HepG2 (cell line): ENCODE data around the gene SLAMF9. TPM values are rescaled to one million over a fixed set of nuclear protein-coding genes. Genes with fewer than 3 reads are reported as not detected.

Experiments used
- ATAC-seq: fragments of 200-7000 bp; cut with Tn5 transposase; 3 replicates; pipeline ENCODE4 v1.9.1; 2020; ENCODE audit warnings: mild to moderate bottlenecking, moderate library complexity
- BruUV-seq: library from RNA; stranded (reverse); fragments of 400-500 nt; replicated peaks from 2 replicates; lab custom pipeline; 2021; lab: Mats Ljungman, UMichigan
- CTCF ChIA-PET: fragments of 300-600 bp; formaldehyde crosslinking; extraction: SDS; loops from one replicate; lab custom pipeline; 2021; ENCODE audit warnings: low total read pairs, inconsistent platforms, low intra/inter-chr PET ratio; lab: Yijun Ruan, JAX
- POLR2A ChIA-PET: fragments of 350-600 bp; sonication (Branson Sonifier 250); formaldehyde crosslinking; loops from one replicate; lab custom pipeline; 2020; ENCODE audit warnings: antibody characterized with exemption, inconsistent platforms; lab: Yijun Ruan, JAX
- DNase-seq: peaks from one replicate; pipeline ENCODE4 v3.0.0-alpha.2; 2015; ENCODE audit warnings: low spot score
- FAIRE-seq: peaks from 3 replicates; lab custom pipeline; 2011; peaks lifted over from hg19 to GRCh38; lab: Jason Lieb, UNC
- H2AFZ ChIP-seq: one replicate; pipeline ENCODE4 v1.6.1; 2011; ENCODE audit warnings: low read length, inconsistent platforms
- H3K27ac ChIP-seq: fragments of 300-600 bp; 3 replicates; pipeline ENCODE4 v1.8.0; 2011; ENCODE audit warnings: mixed run types, mild to moderate bottlenecking, mixed read lengths, low read length, inconsistent platforms; ENCODE audit not compliant: insufficient read depth; ENCODE audit errors: extremely low read length
- H3K27me3 ChIP-seq, 2 experiments: fragments of 200-600 bp in 1 of 2; 2 replicates in 1 of 2; 3 replicates in 1 of 2; pipeline versions ENCODE4 v1.6.0 to v1.8.0; 2011; ENCODE audit warnings: low read length in 2 of 2, mild to moderate bottlenecking in 2 of 2, moderate library complexity in 2 of 2, inconsistent platforms in 1 of 2; ENCODE audit not compliant: insufficient read depth in 2 of 2, control insufficient read depth in 1 of 2
- H3K36me3 ChIP-seq, 2 experiments: fragments of 200-600 bp in 1 of 2; replicated peaks in 1 of 2; 2 replicates in 1 of 2; 3 replicates in 1 of 2; pipeline versions ENCODE4 v1.5.1 to v1.8.0; 2011; ENCODE audit warnings: low read length in 2 of 2, inconsistent platforms in 1 of 2; ENCODE audit not compliant: insufficient read depth in 2 of 2, control insufficient read depth in 1 of 2
- H3K4me1 ChIP-seq: 2 replicates; pipeline ENCODE4 v1.5.1; 2012; ENCODE audit warnings: low read length, inconsistent platforms; ENCODE audit not compliant: insufficient read depth
- H3K4me2 ChIP-seq: 2 replicates; pipeline ENCODE4 v1.6.0; 2011; ENCODE audit warnings: low read depth, low read length, inconsistent platforms
- H3K4me3 ChIP-seq, 3 experiments: fragments of 200-600 bp in 1 of 3; sonication (generic), shearing (Covaris generic) in 1 of 3; replicated peaks in 1 of 3; 2 replicates each; pipeline ENCODE4 v1.5.1; 2011 to 2016; ENCODE audit warnings: low read length in 3 of 3, inconsistent platforms in 2 of 3, low read depth in 2 of 3, mild to moderate bottlenecking in 2 of 3, control low read depth in 1 of 3, mixed read lengths in 1 of 3; ENCODE audit not compliant: insufficient read depth in 1 of 3
- H3K79me2 ChIP-seq: one replicate; pipeline ENCODE4 v1.6.1; 2011; ENCODE audit warnings: low read length, inconsistent platforms; ENCODE audit not compliant: insufficient read depth
- H3K9ac ChIP-seq: 2 replicates; pipeline ENCODE4 v1.6.0; 2011; ENCODE audit warnings: mild to moderate bottlenecking, low read depth, low read length, inconsistent platforms; ENCODE audit not compliant: insufficient read depth
- H3K9me3 ChIP-seq: 2 replicates; pipeline ENCODE4 v1.5.1; 2012; ENCODE audit warnings: mild to moderate bottlenecking, low read length
- H4K20me1 ChIP-seq: 2 replicates; pipeline ENCODE4 v1.6.0; 2011; ENCODE audit warnings: inconsistent platforms, mild to moderate bottlenecking, low read length, moderate library complexity; ENCODE audit not compliant: insufficient read depth
- ATF5 ChIP-seq: sonication (generic); formaldehyde crosslinking; IDR thresholded peaks from 2 replicates; pipeline ENCODE4 v1.4.0; 2020; ENCODE audit warnings: mild to moderate bottlenecking, low read depth, missing genetic modification reagents
- E2F2 ChIP-seq: sonication (generic); formaldehyde crosslinking; IDR thresholded peaks from 2 replicates; pipeline ENCODE4 v1.4.0; 2020; ENCODE audit warnings: missing genetic modification reagents, borderline replicate concordance
- ELF4 ChIP-seq: sonication (generic); formaldehyde crosslinking; IDR thresholded peaks from 2 replicates; pipeline ENCODE4 v1.5.0; 2020; ENCODE audit warnings: missing genetic modification reagents, mild to moderate bottlenecking, moderate library complexity, borderline replicate concordance
- KLF6 ChIP-seq: IDR thresholded peaks from 2 replicates; pipeline ENCODE4 v1.8.0; 2016; ENCODE audit warnings: missing biosample characterization, missing genetic modification reagents
- NFYC ChIP-seq: IDR thresholded peaks from 2 replicates; pipeline ENCODE4 v1.6.1; 2016; ENCODE audit warnings: missing genetic modification reagents, missing compliant biosample characterization
- PHF8 ChIP-seq: sonication (generic); formaldehyde crosslinking; IDR thresholded peaks from 2 replicates; pipeline ENCODE4 v1.5.0; 2020; ENCODE audit warnings: missing genetic modification reagents
- PPARG ChIP-seq: conservative IDR thresholded peaks from 2 replicates; pipeline ENCODE4 v1.6.1; 2016; ENCODE audit warnings: missing biosample characterization, missing genetic modification reagents
- REXO4 ChIP-seq: sonication (generic); formaldehyde crosslinking; IDR thresholded peaks from 2 replicates; pipeline ENCODE4 v1.8.0; 2022; ENCODE audit warnings: missing genetic modification reagents, mild to moderate bottlenecking, borderline replicate concordance
- SIX4 ChIP-seq: sonication (generic); formaldehyde crosslinking; IDR thresholded peaks from 2 replicates; pipeline ENCODE4 v1.4.0; 2020; ENCODE audit warnings: missing genetic modification reagents
- ZBTB37 ChIP-seq: sonication (generic); formaldehyde crosslinking; IDR thresholded peaks from 2 replicates; pipeline ENCODE4 v1.4.0; 2020; ENCODE audit warnings: mild to moderate bottlenecking, missing genetic modification reagents
- ZBTB38 ChIP-seq: sonication (generic); formaldehyde crosslinking; IDR thresholded peaks from 2 replicates; pipeline ENCODE4 v1.5.1; 2020; ENCODE audit warnings: mild to moderate bottlenecking, missing genetic modification reagents
- ZNF12 ChIP-seq: sonication (generic); formaldehyde crosslinking; IDR thresholded peaks from 2 replicates; pipeline ENCODE4 v1.5.0; 2020; ENCODE audit warnings: missing genetic modification reagents
- ZNF263 ChIP-seq: sonication (generic); formaldehyde crosslinking; IDR thresholded peaks from 2 replicates; pipeline ENCODE4 v1.4.0; 2020; ENCODE audit warnings: missing genetic modification reagents
- WGBS: methylation state at CpG from one replicate; pipeline ENCODE4 v1.1.6; 2017; ENCODE audit warnings: low lambda C conversion rate; 5-methylcytosine and 5-hydroxymethylcytosine counted together
- in situ Hi-C: cut with HindIII; loops from 2 replicates; pipeline ENCODE4 v1.10.0; 2017; ENCODE audit warnings: low pct_unique_long_range_greater_than_20kb; ENCODE audit not compliant: extremely low pct_ligation_motif_present
- intact Hi-C: fragments of 100-400 bp; cut with micrococcal nuclease; formaldehyde crosslinking; loops from one replicate; pipeline ENCODE4 v1.10.0; 2022; ENCODE audit not compliant: unreplicated experiment
- polyA plus RNA-seq, 8 experiments: library from polyadenylated mRNA; depleted of rRNA in 3 of 8; stranded (reverse) in 7 of 8; unstranded in 1 of 8; fragments of >200 nt; fragmentation: Illumina TruSeq in 4 of 8; extraction: Trizol in 4 of 8; gene quantifications; 2 replicates each; pipeline versions ENCODE4 v1.2.1 to v1.2.3, GENCODE V29; 2011 to 2016; ENCODE audit warnings: low read depth in 4 of 8, missing spikeins in 1 of 8, mixed read lengths in 1 of 8; ENCODE audit not compliant: insufficient read depth in 1 of 8
- total RNA-seq, 5 experiments: library from RNA; depleted of rRNA; stranded (reverse); fragments of >200 nt; fragmentation: Illumina TruSeq; extraction: Trizol; gene quantifications; 2 replicates each; pipeline ENCODE4 v1.2.3, GENCODE V29; 2016; ENCODE audit warnings: low read depth in 1 of 5
- TF ChIP-seq, protein P1 (sequence below): sonication (generic); formaldehyde crosslinking; IDR thresholded peaks from 2 replicates; pipeline ENCODE4 v1.4.0; 2020; ENCODE audit warnings: missing genetic modification reagents
- TF ChIP-seq, protein P2 (sequence below): sonication (generic); formaldehyde crosslinking; IDR thresholded peaks from 2 replicates; pipeline ENCODE4 v1.5.1; 2020; ENCODE audit warnings: missing genetic modification reagents, mild to moderate bottlenecking, borderline replicate concordance

SLAMF9 gene
- total and polyA plus RNA-seq, 2 of the 13 experiments (the other 11 are each of a cell fraction or from before 2014, with no cell fraction given): 0.82 TPM; not detected in 1

DNA sequence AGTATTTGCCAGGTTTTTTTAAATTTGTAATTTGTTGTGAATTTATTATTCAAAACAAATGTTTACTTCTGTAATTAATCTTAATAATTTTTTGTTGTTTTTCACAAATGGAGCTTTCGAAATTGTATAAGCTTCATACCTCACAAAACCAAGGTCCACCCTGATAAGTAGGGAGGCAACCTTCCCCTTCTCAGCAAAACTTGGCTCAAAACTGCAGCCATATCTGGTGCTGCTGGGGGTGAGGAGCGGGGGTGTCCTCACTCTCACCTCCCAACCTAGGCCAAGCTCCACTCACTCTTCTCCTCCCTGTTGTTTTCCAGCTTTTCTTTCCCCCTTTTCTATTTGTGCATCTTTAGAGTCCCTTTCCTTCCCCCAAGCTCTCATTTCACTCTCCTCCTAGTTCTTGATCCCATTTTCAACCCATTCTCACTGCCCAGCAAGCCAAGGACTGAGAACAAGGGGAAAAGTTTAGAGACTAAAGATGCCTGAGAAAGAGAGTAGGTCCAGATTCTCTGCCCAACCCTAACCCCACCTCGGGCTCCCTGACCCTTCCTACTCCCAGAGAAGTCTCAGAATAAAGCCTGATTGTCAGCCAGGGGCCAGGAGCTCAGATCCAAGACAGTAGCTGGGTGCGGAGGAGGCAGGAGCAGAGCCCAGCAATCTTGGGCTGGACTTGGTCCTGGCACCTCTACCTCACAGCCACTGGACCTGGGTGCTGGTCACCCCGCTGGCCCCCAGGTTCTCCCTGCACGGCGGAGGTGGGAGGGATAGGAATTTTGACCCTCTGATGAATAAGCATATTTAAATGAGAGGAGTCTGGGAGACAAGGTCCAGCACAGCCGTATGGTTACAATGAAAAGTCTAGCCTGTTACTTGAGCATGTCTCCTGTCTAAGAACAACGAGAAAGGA lies 45.8 kb downstream of the SLAMF9 start:
- H3K4me2 ChIP-seq: no peak overlapping the region
- TF ChIP-seq SIX4 (CRISPR knock-in tag): no peak
- TF ChIP-seq, protein P1, sequence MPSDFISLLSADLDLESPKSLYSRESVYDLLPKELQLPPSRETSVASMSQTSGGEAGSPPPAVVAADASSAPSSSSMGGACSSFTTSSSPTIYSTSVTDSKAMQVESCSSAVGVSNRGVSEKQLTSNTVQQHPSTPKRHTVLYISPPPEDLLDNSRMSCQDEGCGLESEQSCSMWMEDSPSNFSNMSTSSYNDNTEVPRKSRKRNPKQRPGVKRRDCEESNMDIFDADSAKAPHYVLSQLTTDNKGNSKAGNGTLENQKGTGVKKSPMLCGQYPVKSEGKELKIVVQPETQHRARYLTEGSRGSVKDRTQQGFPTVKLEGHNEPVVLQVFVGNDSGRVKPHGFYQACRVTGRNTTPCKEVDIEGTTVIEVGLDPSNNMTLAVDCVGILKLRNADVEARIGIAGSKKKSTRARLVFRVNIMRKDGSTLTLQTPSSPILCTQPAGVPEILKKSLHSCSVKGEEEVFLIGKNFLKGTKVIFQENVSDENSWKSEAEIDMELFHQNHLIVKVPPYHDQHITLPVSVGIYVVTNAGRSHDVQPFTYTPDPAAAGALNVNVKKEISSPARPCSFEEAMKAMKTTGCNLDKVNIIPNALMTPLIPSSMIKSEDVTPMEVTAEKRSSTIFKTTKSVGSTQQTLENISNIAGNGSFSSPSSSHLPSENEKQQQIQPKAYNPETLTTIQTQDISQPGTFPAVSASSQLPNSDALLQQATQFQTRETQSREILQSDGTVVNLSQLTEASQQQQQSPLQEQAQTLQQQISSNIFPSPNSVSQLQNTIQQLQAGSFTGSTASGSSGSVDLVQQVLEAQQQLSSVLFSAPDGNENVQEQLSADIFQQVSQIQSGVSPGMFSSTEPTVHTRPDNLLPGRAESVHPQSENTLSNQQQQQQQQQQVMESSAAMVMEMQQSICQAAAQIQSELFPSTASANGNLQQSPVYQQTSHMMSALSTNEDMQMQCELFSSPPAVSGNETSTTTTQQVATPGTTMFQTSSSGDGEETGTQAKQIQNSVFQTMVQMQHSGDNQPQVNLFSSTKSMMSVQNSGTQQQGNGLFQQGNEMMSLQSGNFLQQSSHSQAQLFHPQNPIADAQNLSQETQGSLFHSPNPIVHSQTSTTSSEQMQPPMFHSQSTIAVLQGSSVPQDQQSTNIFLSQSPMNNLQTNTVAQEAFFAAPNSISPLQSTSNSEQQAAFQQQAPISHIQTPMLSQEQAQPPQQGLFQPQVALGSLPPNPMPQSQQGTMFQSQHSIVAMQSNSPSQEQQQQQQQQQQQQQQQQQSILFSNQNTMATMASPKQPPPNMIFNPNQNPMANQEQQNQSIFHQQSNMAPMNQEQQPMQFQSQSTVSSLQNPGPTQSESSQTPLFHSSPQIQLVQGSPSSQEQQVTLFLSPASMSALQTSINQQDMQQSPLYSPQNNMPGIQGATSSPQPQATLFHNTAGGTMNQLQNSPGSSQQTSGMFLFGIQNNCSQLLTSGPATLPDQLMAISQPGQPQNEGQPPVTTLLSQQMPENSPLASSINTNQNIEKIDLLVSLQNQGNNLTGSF (CRISPR knock-in tag): no peak
- TF ChIP-seq NFYC (CRISPR knock-in tag): no peak
- no peak for TF ChIP-seq REXO4 (CRISPR knock-in tag)
- TF ChIP-seq ELF4 (CRISPR knock-in tag): no peak
- no peak for TF ChIP-seq ZBTB38 (CRISPR knock-in tag)
- no peak for TF ChIP-seq ZNF263 (CRISPR knock-in tag)
- TF ChIP-seq PPARG (CRISPR knock-in tag): no peak
- TF ChIP-seq ZNF12 (CRISPR knock-in tag): no peak
- no peak for TF ChIP-seq KLF6 (CRISPR knock-in tag)
- no peak for TF ChIP-seq E2F2 (CRISPR knock-in tag)
- TF ChIP-seq, protein P2, sequence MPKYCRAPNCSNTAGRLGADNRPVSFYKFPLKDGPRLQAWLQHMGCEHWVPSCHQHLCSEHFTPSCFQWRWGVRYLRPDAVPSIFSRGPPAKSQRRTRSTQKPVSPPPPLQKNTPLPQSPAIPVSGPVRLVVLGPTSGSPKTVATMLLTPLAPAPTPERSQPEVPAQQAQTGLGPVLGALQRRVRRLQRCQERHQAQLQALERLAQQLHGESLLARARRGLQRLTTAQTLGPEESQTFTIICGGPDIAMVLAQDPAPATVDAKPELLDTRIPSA: no peak
- TF ChIP-seq PHF8 (CRISPR knock-in tag): no peak
- no peak for TF ChIP-seq ZBTB37 (CRISPR knock-in tag)
- no peak for TF ChIP-seq ATF5 (CRISPR knock-in tag)
- H3K9me3 ChIP-seq: no peaks in the 10 kb centered on the region
- no peaks in the 10 kb centered on the region for H4K20me1 ChIP-seq
- H3K27ac ChIP-seq: no peak overlapping the region
- H3K4me3 ChIP-seq: no peak overlapping the region
- FAIRE-seq (no peak), ATAC-seq (no peak), DNase-seq (no peak)
- POLR2A ChIA-PET: no interaction called here
- intact Hi-C loops: no loop called here
- H3K79me2 ChIP-seq: no peaks in the 10 kb centered on the region
- no TSS peak for BruUV-seq
- WGBS: 15% methylated on average over 9 of the region's 9 CpGs
- peaks cover 0 to 4% of the 10 kb centered on the region in 2 experiments; a peak in 1 of 5 replicates for H3K27me3 ChIP-seq
- no peaks in the 10 kb centered on the region for H3K36me3 ChIP-seq
- H2AFZ ChIP-seq: no peak overlapping the region
- CTCF ChIA-PET: no interaction called here
- H3K4me1 ChIP-seq: peaks cover 13% of the 10 kb centered on the region
- in situ Hi-C loops: no loop called here
- no peak overlapping the region for H3K9ac ChIP-seq
